Stimulated activated CD8-positive, alpha-beta memory T cell treated with anti-CD3 and anti-CD28 coated beads, Interleukin-7, amount 100 ng/mL, for 1 hour (primary cell): Measurements from ENCODE around the gene HOXC10.

Experiments used
- DNase-seq, 2 donors: peaks; one replicate each; pipeline ENCODE4 v3.0.0-alpha.2; 2020; ENCODE audit warnings: low read depth in 2 of 2

HOXC10 gene

GRCh38 chr12:53950789-53951576 is 34.0 kb upstream of the HOXC10 start:
- DNase-seq, result no peak

GRCh38 chr12:53951577-53952334 is 33.2 kb upstream of the HOXC10 start:
- no peak for DNase-seq

- no peak for DNase-seq
These were observed 32.6 kb upstream of the HOXC10 start for GRCh38 chr12:53952335-53952694.

- no peak for DNase-seq
These were observed 31.8 kb upstream of the HOXC10 start for GRCh38 chr12:53952871-53953734.

- DNase-seq, result no peak
These were observed 30.9 kb upstream of the HOXC10 start for GRCh38 chr12:53953831-53954693.

GRCh38 chr12:53954694-53955035 is 30.3 kb upstream of the HOXC10 start, which contains the start of gene HOXC12:
Gene HOXC12, plus strand, starts transcription at chr12:53954903. Its CDS starts 27 bp downstream, at chr12:53954930.
- DNase-seq, result no peak

- DNase-seq, result no peak
These were observed 29.7 kb upstream of the HOXC10 start for GRCh38 chr12:53955036-53955775.

- DNase-seq, result no peak
These were observed 29.1 kb upstream of the HOXC10 start for GRCh38 chr12:53955776-53956250.

GRCh38 chr12:53956251-53956887 is 28.6 kb upstream of the HOXC10 start:
- no peak for DNase-seq

- DNase-seq, result no peak
These were observed 27.9 kb upstream of the HOXC10 start for GRCh38 chr12:53956914-53957536.

- DNase-seq, result no peak
These were observed 26.8 kb upstream of the HOXC10 start for GRCh38 chr12:53958128-53958527.

GRCh38 chr12:53959314-53959713 is 25.6 kb upstream of the HOXC10 start:
- DNase-seq, result no peak

- no peak for DNase-seq
These were observed 24.5 kb upstream of the HOXC10 start for GRCh38 chr12:53960187-53961024.

- DNase-seq, result no peak
These were observed 23.8 kb upstream of the HOXC10 start for GRCh38 chr12:53961025-53961761.

- no peak for DNase-seq
These were observed 21.9 kb upstream of the HOXC10 start for GRCh38 chr12:53963005-53963404.

- no peak for DNase-seq
These were observed 21.3 kb upstream of the HOXC10 start for GRCh38 chr12:53963434-53964314.

- DNase-seq, result no peak
These were observed 20.6 kb upstream of the HOXC10 start for GRCh38 chr12:53964315-53964713.
